GM13977 (cell line): ENCODE results near the gene NOP16.

Experiments used
- DNase-seq: peaks from one replicate; pipeline ENCODE4 v3.0.0; 2012; ENCODE audit warnings: low spot score
- in situ Hi-C: fragments of 300-500 bp; cut with MboI; formaldehyde crosslinking; loops from one replicate; pipeline ENCODE4 v1.12.0; 2022; ENCODE audit warnings: low sequenced_read_pairs, low pct_unique_long_range_greater_than_20kb, mixed read lengths, inconsistent platforms; ENCODE audit not compliant: unreplicated experiment
- TF ChIP-seq, protein P1 (sequence below): IDR thresholded peaks from 2 replicates; pipeline ENCODE4 v1.5.1; 2012; ENCODE audit warnings: mild to moderate bottlenecking, control low read depth; ENCODE audit not compliant: insufficient read depth; ENCODE audit errors: extremely low read depth, missing control alignments

NOP16 gene

DNA sequence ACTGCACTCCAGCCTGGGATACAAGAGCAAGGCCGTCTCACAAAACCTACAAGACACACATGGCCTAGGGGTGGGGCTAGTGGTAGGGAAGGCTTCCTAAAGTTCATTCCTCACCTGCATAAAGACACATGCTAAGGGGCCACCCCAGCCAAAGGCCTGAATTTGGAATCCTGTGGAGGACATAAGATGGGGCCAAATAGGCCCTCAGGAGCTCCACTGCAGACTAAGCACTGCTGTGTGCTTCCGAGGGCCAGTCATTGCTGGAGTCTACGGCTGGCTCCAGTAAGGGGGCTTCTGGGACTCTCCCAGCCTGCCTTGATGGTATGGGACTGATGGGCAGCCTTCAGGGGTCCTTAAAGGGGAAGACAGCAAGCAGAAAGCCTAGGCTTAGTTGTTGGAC is 5.7 kb downstream of the NOP16 start:
- TF ChIP-seq, protein P1, sequence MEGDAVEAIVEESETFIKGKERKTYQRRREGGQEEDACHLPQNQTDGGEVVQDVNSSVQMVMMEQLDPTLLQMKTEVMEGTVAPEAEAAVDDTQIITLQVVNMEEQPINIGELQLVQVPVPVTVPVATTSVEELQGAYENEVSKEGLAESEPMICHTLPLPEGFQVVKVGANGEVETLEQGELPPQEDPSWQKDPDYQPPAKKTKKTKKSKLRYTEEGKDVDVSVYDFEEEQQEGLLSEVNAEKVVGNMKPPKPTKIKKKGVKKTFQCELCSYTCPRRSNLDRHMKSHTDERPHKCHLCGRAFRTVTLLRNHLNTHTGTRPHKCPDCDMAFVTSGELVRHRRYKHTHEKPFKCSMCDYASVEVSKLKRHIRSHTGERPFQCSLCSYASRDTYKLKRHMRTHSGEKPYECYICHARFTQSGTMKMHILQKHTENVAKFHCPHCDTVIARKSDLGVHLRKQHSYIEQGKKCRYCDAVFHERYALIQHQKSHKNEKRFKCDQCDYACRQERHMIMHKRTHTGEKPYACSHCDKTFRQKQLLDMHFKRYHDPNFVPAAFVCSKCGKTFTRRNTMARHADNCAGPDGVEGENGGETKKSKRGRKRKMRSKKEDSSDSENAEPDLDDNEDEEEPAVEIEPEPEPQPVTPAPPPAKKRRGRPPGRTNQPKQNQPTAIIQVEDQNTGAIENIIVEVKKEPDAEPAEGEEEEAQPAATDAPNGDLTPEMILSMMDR: no peak

DNA sequence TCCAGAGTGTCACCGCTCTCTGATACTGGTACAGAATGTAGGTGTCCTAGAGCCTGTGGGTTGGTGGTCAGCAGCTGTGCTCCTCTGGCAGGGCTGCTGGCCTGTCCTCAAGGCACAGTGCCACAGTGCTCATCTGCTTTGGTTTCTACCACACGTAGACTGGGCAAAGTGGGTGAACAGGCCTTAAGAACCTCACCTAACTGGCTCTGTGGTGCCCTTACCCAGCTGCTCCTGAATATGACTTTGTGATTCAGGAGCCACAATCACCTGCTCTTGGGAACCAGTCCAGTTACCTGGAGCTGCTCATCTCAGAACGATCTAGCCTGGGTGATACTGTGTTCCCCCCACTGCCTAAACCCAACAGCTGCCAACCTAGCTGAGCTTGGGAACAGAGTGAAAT is 6.4 kb downstream of the NOP16 start:
- in situ Hi-C loops: no loop called here
- DNase-seq: no peak
- TF ChIP-seq, protein P1: no peak

More for the DNA sequence above, 5.7 kb downstream of the NOP16 start:
- in situ Hi-C loops: no loop called here
- no peak for DNase-seq

DNA sequence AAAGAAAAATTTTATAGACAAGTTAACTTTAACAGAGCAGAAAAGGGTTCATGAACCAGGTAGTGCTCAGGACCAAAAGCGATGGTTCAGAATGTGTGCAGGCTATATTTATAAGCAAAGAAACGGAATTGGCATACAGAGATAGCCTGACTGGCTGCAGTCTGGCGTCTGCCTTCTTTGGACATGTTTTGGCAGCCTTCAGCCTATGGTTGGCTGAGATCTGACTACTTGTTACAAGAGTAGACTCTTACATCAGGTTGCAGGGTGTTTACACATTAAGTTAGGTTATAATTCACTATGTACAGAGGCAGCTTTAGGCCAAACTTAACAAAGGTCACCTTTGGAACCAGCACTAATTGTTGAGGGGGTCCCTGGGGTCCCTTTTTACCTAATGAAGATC is 7.0 kb downstream of the NOP16 start:
- DNase-seq: no peak
- TF ChIP-seq, protein P1: no peak
- in situ Hi-C loops: no loop called here

DNA sequence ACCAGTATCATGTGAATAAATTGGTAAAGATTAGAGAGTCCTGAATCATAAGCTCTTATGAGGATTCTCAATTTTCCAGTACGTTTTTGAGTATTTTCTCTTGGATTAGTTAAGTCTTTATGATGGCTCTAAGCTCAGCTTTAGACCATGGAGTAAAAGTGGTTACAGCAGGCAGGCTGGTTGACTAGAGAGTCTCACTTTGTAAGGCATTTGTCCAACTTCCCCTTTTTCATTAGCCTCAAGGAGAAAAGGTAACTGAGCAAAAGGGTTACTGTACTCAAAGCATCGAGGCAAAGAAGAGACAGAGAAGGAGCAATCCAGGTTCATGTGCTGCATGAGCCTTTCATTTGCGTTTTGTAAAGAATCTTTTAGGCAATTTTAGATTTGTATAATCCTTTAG is 8.5 kb downstream of the NOP16 start:
- DNase-seq: peak; percentile 49
- TF ChIP-seq, protein P1: no peak
- in situ Hi-C loops: no loop called here

DNA sequence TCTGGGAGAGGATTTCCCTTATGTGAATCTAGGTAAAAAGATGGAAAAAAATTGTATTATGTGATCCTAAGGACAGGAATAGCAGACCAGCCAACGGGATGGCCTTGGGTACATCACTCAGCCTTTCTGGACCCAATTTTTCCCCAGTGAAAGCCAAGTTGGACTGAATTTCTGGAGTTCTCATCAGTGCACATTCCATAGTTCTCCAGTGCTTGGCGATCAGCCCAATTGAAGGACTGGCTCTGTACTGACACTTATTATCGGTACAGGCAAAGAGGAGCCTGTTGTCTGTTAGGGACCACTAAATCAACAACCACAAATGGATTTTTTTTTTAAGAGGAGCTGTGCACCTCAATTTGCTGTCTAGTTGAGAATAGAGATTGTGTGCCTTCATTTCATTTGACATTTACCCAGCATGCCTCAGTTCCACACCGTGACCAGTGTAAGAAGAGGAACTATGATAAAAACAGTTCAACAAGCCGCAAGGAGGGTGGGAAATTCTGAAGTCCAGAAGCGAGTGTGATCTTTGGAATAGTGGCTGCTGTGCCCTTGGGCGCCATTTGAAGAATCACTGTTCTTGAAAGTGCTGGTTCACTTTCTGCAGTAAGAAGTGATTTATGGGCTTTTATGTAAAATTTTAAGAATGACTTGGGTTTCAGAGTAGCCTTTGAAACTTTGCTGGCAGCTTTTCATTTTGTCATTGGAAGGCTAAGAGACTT is 15.1 kb downstream of the NOP16 start:
- TF ChIP-seq, protein P1: no peak
- in situ Hi-C loops: no loop called here
- no peak for DNase-seq

DNA sequence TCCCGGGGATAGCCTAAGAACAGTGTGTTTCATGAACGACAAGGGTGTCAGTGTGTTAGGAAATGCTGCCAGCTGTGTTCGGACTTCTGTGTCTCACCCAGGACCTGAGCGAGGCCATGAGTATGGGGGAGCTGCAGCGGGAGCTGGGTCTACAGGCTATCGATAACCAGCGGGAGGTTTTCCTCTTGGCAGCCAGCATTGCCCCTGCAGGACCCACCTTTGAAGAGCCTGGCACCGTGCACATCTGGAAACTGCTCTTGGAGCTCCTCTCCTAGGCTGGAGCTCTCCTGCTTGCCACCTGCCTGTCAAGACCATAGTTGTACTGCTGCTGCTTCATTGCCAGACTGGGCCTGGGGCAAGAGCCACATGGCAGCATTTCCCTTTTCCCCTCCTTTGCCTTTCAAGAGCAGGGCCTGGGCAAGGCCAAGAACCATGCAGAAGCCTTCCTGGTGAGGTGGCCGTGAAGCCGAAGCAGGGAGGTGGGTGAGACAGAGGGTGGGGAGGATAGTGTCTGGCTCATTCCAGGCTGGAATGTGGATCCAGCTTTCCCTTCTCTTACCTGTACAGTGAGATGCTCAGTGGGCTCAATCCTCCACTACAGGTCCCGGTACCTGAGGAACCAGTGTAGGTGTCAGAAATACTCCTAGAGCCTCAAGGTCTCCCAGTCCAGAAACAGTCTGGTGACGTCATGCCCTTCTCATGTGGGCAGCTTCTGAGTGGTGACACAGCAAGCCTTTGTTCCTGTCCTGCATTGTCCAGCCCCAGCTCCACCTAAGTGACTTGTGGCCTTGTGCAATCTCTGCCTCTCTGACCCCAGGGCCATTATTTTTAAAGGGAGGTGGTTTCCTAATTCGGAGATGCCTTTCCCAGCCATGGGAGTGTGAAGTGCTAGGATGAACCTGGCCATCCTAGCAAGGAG is 16.5 kb downstream of the NOP16 start:
- in situ Hi-C loops: no loop called here
- no peak for DNase-seq
- TF ChIP-seq, protein P1: no peak
